GM12891 (cell line): ENCODE results near the gene EXOC6.

Source experiments
- POLR2A ChIP-seq: IDR thresholded peaks from 2 replicates; pipeline ENCODE4 v1.6.1; 2011; ENCODE audit warnings: low read depth, low read length, control low read depth
- POU2F2 ChIP-seq: IDR thresholded peaks from 2 replicates; pipeline ENCODE4 v1.6.1; 2011; ENCODE audit warnings: low read depth, mild to moderate bottlenecking, control low read depth, low read length, moderate library complexity

GRCh38 chr10:92946491-92946890 lies 98.2 kb downstream of the EXOC6 start:
- no peak for TF ChIP-seq POLR2A
- no peak for TF ChIP-seq POU2F2
